PC-3 (cell line): ENCODE data around the gene CNTNAP2. TPM values are rescaled to one million over a fixed set of nuclear protein-coding genes. Genes with fewer than 3 reads are reported as not detected.

Experiments
- ATAC-seq: fragments of 200-7000 bp; cut with Tn5 transposase; 2 replicates; pipeline ENCODE4 v1.9.1; 2020; ENCODE audit warnings: mild to moderate bottlenecking, moderate library complexity
- BruUV-seq: library from RNA; stranded (reverse); fragments of 400-500 nt; replicated peaks from 2 replicates; lab custom pipeline; 2021; lab: Mats Ljungman, UMichigan
- CTCF ChIA-PET: fragments of 300-600 bp; sonication (Branson Sonifier 250); formaldehyde crosslinking; loops from one replicate; lab custom pipeline; 2022; ENCODE audit warnings: antibody characterized with exemption; lab: Charles Lee
- POLR2A ChIA-PET: fragments of 300-600 bp; sonication (Branson Sonifier 250); formaldehyde crosslinking; loops from one replicate; lab custom pipeline; 2022; ENCODE audit warnings: antibody characterized with exemption; ENCODE audit not compliant: unreplicated experiment; lab: Charles Lee
- DNase-seq: peaks from one replicate; pipeline ENCODE4 v3.0.0-alpha.2; 2015
- H2AFZ ChIP-seq: fragments of 300-600 bp; sonication (generic); 2 replicates; pipeline ENCODE4 v1.6.0; 2016; ENCODE audit warnings: antibody characterized with exemption, low read length
- H3F3A ChIP-seq: fragments of 300-600 bp; sonication (generic); one replicate; pipeline ENCODE4 v1.6.0; 2017; ENCODE audit warnings: antibody characterized with exemption, low read length, control low read depth, mild to moderate bottlenecking; ENCODE audit not compliant: unreplicated experiment
- H3K27ac ChIP-seq: fragments of 300-600 bp; sonication (generic); 2 replicates; pipeline ENCODE4 v1.5.1; 2016; ENCODE audit warnings: mild to moderate bottlenecking, low read length
- H3K27me3 ChIP-seq: fragments of 300-600 bp; sonication (generic); 2 replicates; pipeline ENCODE4 v1.6.1; 2016; ENCODE audit warnings: low read length, mixed read lengths
- H3K36me3 ChIP-seq: fragments of 300-600 bp; sonication (generic); 2 replicates; pipeline ENCODE4 v1.6.1; 2016; ENCODE audit warnings: low read depth, mixed run types, low read length, mixed read lengths
- H3K4me1 ChIP-seq: fragments of 300-600 bp; sonication (generic); 2 replicates; pipeline ENCODE4 v1.5.1; 2016; ENCODE audit warnings: low read length; ENCODE audit not compliant: insufficient read depth
- H3K4me2 ChIP-seq: fragments of 300-600 bp; sonication (generic); 2 replicates; pipeline ENCODE4 v1.6.0; 2016; ENCODE audit warnings: low read length
- H3K4me3 ChIP-seq: fragments of 300-600 bp; sonication (generic); 2 replicates; pipeline ENCODE4 v1.5.1; 2016; ENCODE audit warnings: mild to moderate bottlenecking, low read length, mixed read lengths
- H3K79me2 ChIP-seq: fragments of 300-600 bp; sonication (generic); 2 replicates; pipeline ENCODE4 v1.6.1; 2017; ENCODE audit warnings: low read length, mixed read lengths
- H3K9ac ChIP-seq: fragments of 300-600 bp; sonication (generic); 2 replicates; pipeline ENCODE4 v1.6.0; 2016; ENCODE audit warnings: mild to moderate bottlenecking, low read length
- H3K9me2 ChIP-seq: fragments of 300-600 bp; sonication (generic); replicated peaks from 2 replicates; pipeline ENCODE4 v1.6.1; 2016; ENCODE audit warnings: mixed run types, low read length, mixed read lengths
- H3K9me3 ChIP-seq: fragments of 300-600 bp; sonication (generic); 2 replicates; pipeline ENCODE4 v1.6.1; 2016; ENCODE audit warnings: low read length, mixed read lengths
- H4K20me1 ChIP-seq: fragments of 300-600 bp; sonication (generic); 2 replicates; pipeline ENCODE4 v1.6.1; 2016; ENCODE audit warnings: low read length, mixed read lengths
- EZH2 ChIP-seq: fragments of 300-600 bp; sonication (generic); IDR thresholded peaks from one replicate; pipeline ENCODE4 v1.6.1; 2017; ENCODE audit warnings: antibody characterized with exemption, mild to moderate bottlenecking, low read length; ENCODE audit not compliant: unreplicated experiment
- EZH2phosphoT487 ChIP-seq: fragments of 300-600 bp; sonication (generic); IDR thresholded peaks from 2 replicates; pipeline ENCODE4 v1.6.1; 2018; ENCODE audit warnings: mild to moderate bottlenecking, antibody characterized with exemption, low read length, borderline replicate concordance
- intact Hi-C: fragments of 100-400 bp; cut with micrococcal nuclease; formaldehyde crosslinking; loops from 2 replicates; pipeline ENCODE4 v1.9.0; 2023
- total RNA-seq: library from RNA; depleted of rRNA; stranded (reverse); fragments of >200 nt; gene quantifications from 2 replicates; pipeline ENCODE4 v1.2.3, GENCODE V29; 2014
- TF ChIP-seq, protein P1 (sequence below): fragments of 300-600 bp; sonication (generic); conservative IDR thresholded peaks from 2 replicates; pipeline ENCODE4 v1.5.1; 2017; ENCODE audit warnings: antibody characterized with exemption, low read depth, mild to moderate bottlenecking, low read length

The CNTNAP2 gene
- total RNA-seq, 1 experiment from 2014 or later: 1.5 TPM

DNA sequence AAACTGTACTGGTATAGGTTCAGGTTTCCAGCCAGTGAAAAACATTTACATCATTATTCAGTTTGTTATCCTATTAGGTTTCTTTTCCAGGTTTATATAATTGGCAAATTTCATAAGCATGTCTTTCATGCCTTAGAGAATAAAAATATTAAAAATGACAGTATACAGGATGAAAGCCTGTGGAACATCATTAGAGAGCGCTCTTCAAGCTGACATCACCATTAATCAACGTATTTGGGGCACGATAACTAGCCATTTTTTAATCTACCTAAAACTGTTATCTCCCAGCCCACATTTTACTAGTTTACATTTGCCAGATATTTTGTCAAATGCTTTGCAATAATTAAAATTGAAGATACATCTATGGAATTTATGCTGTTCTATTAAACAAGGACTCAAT lies 714.1 kb downstream of the CNTNAP2 start:
- intact Hi-C loops: no loop called here
- TF ChIP-seq EZH2phosphoT487 (no peak), EZH2 (no peak)
- TF ChIP-seq, protein P1, sequence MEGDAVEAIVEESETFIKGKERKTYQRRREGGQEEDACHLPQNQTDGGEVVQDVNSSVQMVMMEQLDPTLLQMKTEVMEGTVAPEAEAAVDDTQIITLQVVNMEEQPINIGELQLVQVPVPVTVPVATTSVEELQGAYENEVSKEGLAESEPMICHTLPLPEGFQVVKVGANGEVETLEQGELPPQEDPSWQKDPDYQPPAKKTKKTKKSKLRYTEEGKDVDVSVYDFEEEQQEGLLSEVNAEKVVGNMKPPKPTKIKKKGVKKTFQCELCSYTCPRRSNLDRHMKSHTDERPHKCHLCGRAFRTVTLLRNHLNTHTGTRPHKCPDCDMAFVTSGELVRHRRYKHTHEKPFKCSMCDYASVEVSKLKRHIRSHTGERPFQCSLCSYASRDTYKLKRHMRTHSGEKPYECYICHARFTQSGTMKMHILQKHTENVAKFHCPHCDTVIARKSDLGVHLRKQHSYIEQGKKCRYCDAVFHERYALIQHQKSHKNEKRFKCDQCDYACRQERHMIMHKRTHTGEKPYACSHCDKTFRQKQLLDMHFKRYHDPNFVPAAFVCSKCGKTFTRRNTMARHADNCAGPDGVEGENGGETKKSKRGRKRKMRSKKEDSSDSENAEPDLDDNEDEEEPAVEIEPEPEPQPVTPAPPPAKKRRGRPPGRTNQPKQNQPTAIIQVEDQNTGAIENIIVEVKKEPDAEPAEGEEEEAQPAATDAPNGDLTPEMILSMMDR: no peak
- no TSS peak for BruUV-seq
- H3K79me2 ChIP-seq: no peaks in the 10 kb centered on the region
- H3K9ac ChIP-seq: no peak overlapping the region
- no peaks in the 10 kb centered on the region for H3K9me3 ChIP-seq
- POLR2A ChIA-PET: no interaction called here
- no peak overlapping the region for H3K4me2 ChIP-seq
- no peaks in the 10 kb centered on the region for H3K4me1 ChIP-seq
- CTCF ChIA-PET: no interaction called here
- H3K36me3 ChIP-seq: no peaks in the 10 kb centered on the region
- H4K20me1 ChIP-seq: no peaks in the 10 kb centered on the region
- no peaks in the 10 kb centered on the region for H3K9me2 ChIP-seq
- H2AFZ ChIP-seq: no peak overlapping the region
- H3K4me3 ChIP-seq: no peak overlapping the region
- no peaks in the 10 kb centered on the region for H3K27me3 ChIP-seq
- ATAC-seq: no peak
- DNase-seq: no peak
- H3F3A ChIP-seq: no peaks in the 10 kb centered on the region
- H3K27ac ChIP-seq: no peak overlapping the region

DNA sequence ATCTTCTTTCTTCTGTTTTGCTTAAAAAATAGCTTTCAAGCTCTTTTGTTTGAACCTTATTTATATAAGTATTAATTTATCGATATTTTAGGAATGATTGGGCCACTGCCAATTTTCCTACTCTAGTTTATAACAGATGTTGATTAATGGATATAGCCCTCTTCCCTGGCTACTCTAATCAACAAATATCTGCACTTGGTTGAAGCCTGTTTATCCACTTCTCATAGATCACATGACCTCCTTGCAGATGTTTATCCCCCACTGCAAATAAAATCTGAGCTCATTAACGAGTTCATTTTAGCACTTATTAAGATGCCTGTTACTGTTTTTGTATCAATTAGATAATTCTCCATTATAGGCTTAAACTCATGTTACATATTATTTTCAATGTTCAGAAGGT lies 715.3 kb downstream of the CNTNAP2 start:
- H3K9me2 ChIP-seq: no peaks in the 10 kb centered on the region
- H3K27ac ChIP-seq: no peak overlapping the region
- H3F3A ChIP-seq: no peaks in the 10 kb centered on the region
- H3K9me3 ChIP-seq: no peaks in the 10 kb centered on the region
- no peaks in the 10 kb centered on the region for H3K27me3 ChIP-seq
- ATAC-seq: no peak
- no peaks in the 10 kb centered on the region for H4K20me1 ChIP-seq
- BruUV-seq: no TSS peak
- no peaks in the 10 kb centered on the region for H3K79me2 ChIP-seq
- no peak overlapping the region for H3K9ac ChIP-seq
- H3K4me1 ChIP-seq: no peaks in the 10 kb centered on the region
- no peaks in the 10 kb centered on the region for H3K36me3 ChIP-seq
- intact Hi-C loops: no loop called here
- no peak for DNase-seq
- CTCF ChIA-PET: no interaction called here
- no peak overlapping the region for H2AFZ ChIP-seq
- POLR2A ChIA-PET: no interaction called here
- H3K4me3 ChIP-seq: no peak overlapping the region
- no peak overlapping the region for H3K4me2 ChIP-seq
- TF ChIP-seq EZH2 (no peak), EZH2phosphoT487 (no peak)
- TF ChIP-seq, protein P1: no peak

DNA sequence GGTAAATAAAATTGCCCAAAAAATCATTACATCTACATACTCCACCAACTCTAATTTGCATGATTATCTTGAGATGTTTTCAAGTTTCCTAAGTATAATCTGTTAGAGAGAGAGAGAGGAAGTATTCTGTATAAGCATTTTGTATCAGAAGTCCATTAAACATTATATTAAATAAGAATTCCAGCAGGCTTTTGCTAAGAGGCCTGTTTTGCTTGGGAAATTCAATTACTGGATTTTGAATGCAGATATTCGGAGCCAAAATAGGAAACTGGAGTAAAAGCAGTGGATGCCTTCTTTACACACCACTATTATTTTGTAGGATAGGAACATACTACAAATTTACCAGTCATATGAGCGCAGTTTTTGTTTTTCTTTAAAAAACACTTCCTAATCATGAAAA lies 727.8 kb downstream of the CNTNAP2 start:
- Histone ChIP-seq H3K36me3 (no peaks in the 10 kb centered on the region), H3K9me2 (no peaks in the 10 kb centered on the region), H3K27ac (no peak overlapping the region), H3K4me2 (no peak overlapping the region), H3K9me3 (no peaks in the 10 kb centered on the region), H3K9ac (no peak overlapping the region), H3K27me3 (no peaks in the 10 kb centered on the region), H4K20me1 (no peaks in the 10 kb centered on the region), H3K4me3 (no peak overlapping the region), H3K79me2 (no peaks in the 10 kb centered on the region), H3K4me1 (no peaks in the 10 kb centered on the region), H3F3A (no peaks in the 10 kb centered on the region), H2AFZ (no peak overlapping the region)
- no peak for DNase-seq
- no TSS peak for BruUV-seq
- intact Hi-C loops: no loop called here
- POLR2A ChIA-PET: no interaction called here
- no peak for ATAC-seq
- TF ChIP-seq EZH2phosphoT487: no peak
- TF ChIP-seq, protein P1: no peak
- no peak for TF ChIP-seq EZH2
- CTCF ChIA-PET: no interaction called here
